ENCODE results near the gene KIRREL2. TPM values are rescaled to one million over a fixed set of nuclear protein-coding genes. Genes with fewer than 3 reads are reported as not detected.

The KIRREL2 gene
- total and polyA plus RNA-seq, 9 of the 15 experiments (the other 6 are each of a cell fraction or from before 2014, with no cell fraction given): 0.01 to 0.12 (median 0.09) TPM; not detected in 4

- TF ChIP-seq ID3 (CRISPR knock-in tag; IDR thresholded peaks at IDR 0.05) (no peak), ID3 (tag; IDR thresholded peaks at IDR 0.05) (no peak), CHAMP1 (IDR thresholded peaks at IDR 0.05) (peak; percentile 28; the same call in 1 of the 2 replicates), ATF6 (CRISPR knock-in tag; IDR thresholded peaks at IDR 0.05) (peak; percentile 97), PHTF2 (CRISPR knock-in tag; IDR thresholded peaks at IDR 0.05) (no peak), ZNF766 (CRISPR knock-in tag; conservative IDR thresholded peaks at IDR 0.05) (peak; percentile 71; the same call in 1 of the 2 replicates), ZBTB40 (IDR thresholded peaks at IDR 0.05) (0 out of 2 replicates have a peak, but pooled peaks have one; percentile 38), ZBTB40 (CRISPR knock-in tag; IDR thresholded peaks at IDR 0.05) (no peak), FOXK1 (CRISPR knock-in tag; IDR thresholded peaks at IDR 0.05; ENCODE audit: borderline replicate concordance) (peak; percentile 96; the same call in 1 of the 2 replicates), CREM (IDR thresholded peaks at IDR 0.05; ENCODE audit: low read depth) (peak; percentile 49; the same call in 1 of the 2 replicates), TGIF2 (CRISPR knock-in tag; IDR thresholded peaks at IDR 0.05) (peak; percentile 87; the same call in 1 of the 2 replicates)
These were observed 27.9 kb upstream of the KIRREL2 start (continued) for GRCh38 chr19:35828692-35829301.
